HCT116 (cell line): ENCODE results near the gene GRIP2. TPM values are rescaled to one million over a fixed set of nuclear protein-coding genes. Genes with fewer than 3 reads are reported as not detected.

Experiments used
- ATAC-seq: fragments of 200-7000 bp; cut with Tn5 transposase; 2 replicates; pipeline ENCODE4 v1.9.1; 2020; ENCODE audit warnings: mild to moderate bottlenecking, moderate library complexity
- BruUV-seq: library from RNA; stranded (reverse); fragments of 400-500 nt; replicated peaks from 2 replicates; lab custom pipeline; 2021; lab: Mats Ljungman, UMichigan
- CTCF ChIA-PET: fragments of 300-600 bp; sonication (Branson Sonifier 250); formaldehyde crosslinking; loops from one replicate; lab custom pipeline; 2021; ENCODE audit warnings: antibody characterized with exemption; lab: Charles Lee
- POLR2A ChIA-PET: fragments of 300-600, 350-600 bp; sonication (Branson Sonifier 250); formaldehyde crosslinking; loops from one replicate; lab custom pipeline; 2021; ENCODE audit warnings: antibody characterized with exemption; lab: Charles Lee
- RAD21 ChIA-PET, 2 experiments: fragments of 300-600 bp; sonication (Branson Sonifier 250); formaldehyde crosslinking; loops; one replicate each; lab custom pipeline; 2023; ENCODE audit warnings: low total read pairs in 2 of 2; ENCODE audit not compliant: uncharacterized antibody in 2 of 2, unreplicated experiment in 2 of 2, low non-redundant PET in 1 of 2; lab: Charles Lee
- DNase-seq: peaks from one replicate; pipeline ENCODE4 v3.0.0-alpha.2; 2010; ENCODE audit warnings: low read depth, low spot score
- H2AFZ ChIP-seq: fragments of 200-600 bp; shearing (Covaris generic), sonication (generic); 2 replicates; pipeline ENCODE4 v1.6.1; 2017; ENCODE audit warnings: low read depth, mixed run types, mixed read lengths, antibody characterized with exemption, low read length; ENCODE audit not compliant: poor library complexity, severe bottlenecking
- H3K27ac ChIP-seq: 2 replicates; pipeline ENCODE4 v1.5.1; 2012; ENCODE audit warnings: low read depth, low read length
- H3K27me3 ChIP-seq: fragments of 200-600 bp; sonication (generic); 2 replicates; pipeline ENCODE4 v1.6.1; 2016; ENCODE audit warnings: mixed run types, low read length, mixed read lengths; ENCODE audit not compliant: insufficient read depth
- H3K36me3 ChIP-seq, 2 experiments: fragments of 200-500 bp in 1 of 2; fragments of 200-600 bp in 1 of 2; sonication (Bioruptor generic) in 1 of 2; sonication (generic) in 1 of 2; 2 replicates each; pipeline versions ENCODE4 v1.5.1 to v1.6.1; 2014 to 2016; ENCODE audit warnings: low read length in 2 of 2, inconsistent platforms in 1 of 2, mixed read lengths in 1 of 2, mixed run types in 1 of 2; ENCODE audit not compliant: insufficient read depth in 2 of 2, control insufficient read depth in 1 of 2
- H3K4me1 ChIP-seq, 2 experiments: fragments of 200-600 bp in 1 of 2; sonication (generic) in 1 of 2; 2 replicates each; pipeline versions ENCODE4 v1.5.1 to v1.6.1; 2012 to 2017; ENCODE audit warnings: low read length in 2 of 2, inconsistent platforms in 1 of 2, mild to moderate bottlenecking in 1 of 2, mixed read lengths in 1 of 2, mixed run types in 1 of 2, moderate library complexity in 1 of 2; ENCODE audit not compliant: insufficient read depth in 2 of 2, control insufficient read depth in 1 of 2
- H3K4me2 ChIP-seq: fragments of 200-600 bp; sonication (generic); 2 replicates; pipeline ENCODE4 v1.6.1; 2017; ENCODE audit warnings: mixed run types, low read length, mixed read lengths
- H3K4me3 ChIP-seq, 2 experiments: fragments of 200-600 bp in 1 of 2; sonication (generic) in 1 of 2; replicated peaks in 1 of 2; 2 replicates each; pipeline ENCODE4 v1.5.1; 2011 to 2016; ENCODE audit warnings: low read length in 2 of 2, control low read depth in 1 of 2, low read depth in 1 of 2, mild to moderate bottlenecking in 1 of 2, mixed read lengths in 1 of 2, mixed run types in 1 of 2
- H3K79me2 ChIP-seq: fragments of 200-600 bp; sonication (generic); 2 replicates; pipeline ENCODE4 v1.6.1; 2017; ENCODE audit warnings: mild to moderate bottlenecking, mixed run types, low read length, moderate library complexity, mixed read lengths; ENCODE audit not compliant: insufficient read depth
- H3K9ac ChIP-seq: fragments of 200-600 bp; sonication (generic); 2 replicates; pipeline ENCODE4 v1.6.1; 2016; ENCODE audit warnings: low read length, mixed read lengths
- H3K9me2 ChIP-seq: fragments of 200-600 bp; sonication (generic), shearing (Covaris generic); 2 replicates; pipeline ENCODE4 v1.6.1; 2017; ENCODE audit warnings: mixed run types, mild to moderate bottlenecking, moderate library complexity; ENCODE audit not compliant: insufficient read depth
- H3K9me3 ChIP-seq, 2 experiments: fragments of 200-500 bp in 1 of 2; fragments of 200-600 bp in 1 of 2; sonication (Bioruptor generic) in 1 of 2; sonication (generic) in 1 of 2; 2 replicates each; pipeline ENCODE4 v1.6.1; 2014 to 2017; ENCODE audit warnings: low read length in 2 of 2, mixed read lengths in 2 of 2, inconsistent platforms in 1 of 2, low read depth in 1 of 2, mild to moderate bottlenecking in 1 of 2, mixed run types in 1 of 2, moderate library complexity in 1 of 2; ENCODE audit not compliant: control insufficient read depth in 1 of 2, insufficient read depth in 1 of 2
- H4K20me1 ChIP-seq: fragments of 200-600 bp; sonication (generic), shearing (Covaris generic); 2 replicates; pipeline ENCODE4 v1.6.1; 2017; ENCODE audit warnings: mixed run types, mild to moderate bottlenecking, moderate library complexity; ENCODE audit not compliant: insufficient read depth
- CEBPB ChIP-seq: IDR thresholded peaks from 2 replicates; pipeline ENCODE4 v1.6.1; 2012; ENCODE audit warnings: low read depth
- CTCF ChIP-seq, 3 experiments: fragments of 200-600 bp in 1 of 3; sonication (generic) in 1 of 3; IDR thresholded peaks in 2 of 3; conservative IDR thresholded peaks in 1 of 3; 2 replicates each; pipeline ENCODE4 v1.5.1; 2012 to 2017; ENCODE audit warnings: low read depth in 2 of 3, low read length in 2 of 3, antibody characterized with exemption in 1 of 3, borderline replicate concordance in 1 of 3, control low read depth in 1 of 3, mild to moderate bottlenecking in 1 of 3, mixed read lengths in 1 of 3, mixed run types in 1 of 3, moderate library complexity in 1 of 3; ENCODE audit not compliant: insufficient read depth in 1 of 3
- ELF1 ChIP-seq: IDR thresholded peaks from 2 replicates; pipeline ENCODE4 v1.6.1; 2012; ENCODE audit warnings: low read depth, borderline replicate concordance
- EZH2phosphoT487 ChIP-seq: fragments of 200-600 bp; IDR thresholded peaks from 2 replicates; pipeline ENCODE4 v1.6.1; 2018; ENCODE audit warnings: antibody characterized with exemption, borderline replicate concordance
- JUND ChIP-seq: IDR thresholded peaks from 2 replicates; pipeline ENCODE4 v1.6.1; 2012
- MAX ChIP-seq: IDR thresholded peaks from 2 replicates; pipeline ENCODE4 v1.6.1; 2012
- POLR2AphosphoS5 ChIP-seq: IDR thresholded peaks from 2 replicates; pipeline ENCODE4 v1.6.1; 2011; ENCODE audit warnings: mild to moderate bottlenecking, low read depth, low read length, moderate library complexity
- RAD21 ChIP-seq: IDR thresholded peaks from 2 replicates; pipeline ENCODE4 v1.6.1; 2012; ENCODE audit warnings: low read depth, mild to moderate bottlenecking
- SP1 ChIP-seq: IDR thresholded peaks from 2 replicates; pipeline ENCODE4 v1.6.1; 2012; ENCODE audit warnings: low read depth
- SRF ChIP-seq: IDR thresholded peaks from 2 replicates; pipeline ENCODE4 v1.6.1; 2012; ENCODE audit warnings: low read depth
- ZFX ChIP-seq: fragments of 450-650 bp; IDR thresholded peaks from 2 replicates; pipeline ENCODE4 v1.6.1; 2017
- intact Hi-C: fragments of 100-400 bp; cut with micrococcal nuclease; formaldehyde crosslinking; loops from 2 replicates; pipeline ENCODE4 v1.10.0; 2022
- total RNA-seq: library from RNA; stranded (reverse); gene quantifications from one replicate; pipeline ENCODE4 v1.2.1, GENCODE V29; 2021; ENCODE audit not compliant: unreplicated experiment
- TF ChIP-seq, protein P1 (sequence below): IDR thresholded peaks from 2 replicates; pipeline ENCODE4 v1.6.1; 2012; ENCODE audit warnings: low read depth
- TF ChIP-seq, protein P2 (sequence below): IDR thresholded peaks from 2 replicates; pipeline ENCODE4 v1.6.1; 2012
- TF ChIP-seq, protein P3 (sequence below): IDR thresholded peaks from 2 replicates; pipeline ENCODE4 v1.6.1; 2011; ENCODE audit warnings: mild to moderate bottlenecking, low read length, moderate library complexity; ENCODE audit not compliant: insufficient replicate concordance; ENCODE audit errors: extremely low read depth

The GRIP2 gene
- total RNA-seq, 1 experiment from 2014 or later: 0.34 TPM

GRCh38 chr3:14568269-14568668 is 28.1 kb upstream of the GRIP2 start (continued):
- TF ChIP-seq, protein P1, sequence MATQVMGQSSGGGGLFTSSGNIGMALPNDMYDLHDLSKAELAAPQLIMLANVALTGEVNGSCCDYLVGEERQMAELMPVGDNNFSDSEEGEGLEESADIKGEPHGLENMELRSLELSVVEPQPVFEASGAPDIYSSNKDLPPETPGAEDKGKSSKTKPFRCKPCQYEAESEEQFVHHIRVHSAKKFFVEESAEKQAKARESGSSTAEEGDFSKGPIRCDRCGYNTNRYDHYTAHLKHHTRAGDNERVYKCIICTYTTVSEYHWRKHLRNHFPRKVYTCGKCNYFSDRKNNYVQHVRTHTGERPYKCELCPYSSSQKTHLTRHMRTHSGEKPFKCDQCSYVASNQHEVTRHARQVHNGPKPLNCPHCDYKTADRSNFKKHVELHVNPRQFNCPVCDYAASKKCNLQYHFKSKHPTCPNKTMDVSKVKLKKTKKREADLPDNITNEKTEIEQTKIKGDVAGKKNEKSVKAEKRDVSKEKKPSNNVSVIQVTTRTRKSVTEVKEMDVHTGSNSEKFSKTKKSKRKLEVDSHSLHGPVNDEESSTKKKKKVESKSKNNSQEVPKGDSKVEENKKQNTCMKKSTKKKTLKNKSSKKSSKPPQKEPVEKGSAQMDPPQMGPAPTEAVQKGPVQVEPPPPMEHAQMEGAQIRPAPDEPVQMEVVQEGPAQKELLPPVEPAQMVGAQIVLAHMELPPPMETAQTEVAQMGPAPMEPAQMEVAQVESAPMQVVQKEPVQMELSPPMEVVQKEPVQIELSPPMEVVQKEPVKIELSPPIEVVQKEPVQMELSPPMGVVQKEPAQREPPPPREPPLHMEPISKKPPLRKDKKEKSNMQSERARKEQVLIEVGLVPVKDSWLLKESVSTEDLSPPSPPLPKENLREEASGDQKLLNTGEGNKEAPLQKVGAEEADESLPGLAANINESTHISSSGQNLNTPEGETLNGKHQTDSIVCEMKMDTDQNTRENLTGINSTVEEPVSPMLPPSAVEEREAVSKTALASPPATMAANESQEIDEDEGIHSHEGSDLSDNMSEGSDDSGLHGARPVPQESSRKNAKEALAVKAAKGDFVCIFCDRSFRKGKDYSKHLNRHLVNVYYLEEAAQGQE: no peak

GRCh38 chr3:14566812-14567211 is 26.7 kb upstream of the GRIP2 start:
- no peak overlapping the region for H3K27ac ChIP-seq
- H3K27me3 ChIP-seq: no peaks in the 10 kb centered on the region; the same call in 1 of the 2 replicates
- DNase-seq (no peak), ATAC-seq (no peak)
- ChIA-PET RAD21 (no interaction called here), CTCF (interaction anchor here (1.7 kb wide), 1 partner anchor 17 kb away, joined by 3 read pairs; no protein-coding TSS in a partner anchor), POLR2A (no interaction called here)
- no peaks in the 10 kb centered on the region for H3K36me3 ChIP-seq
- H3K4me2 ChIP-seq: no peak overlapping the region
- no peaks in the 10 kb centered on the region for H3K4me1 ChIP-seq
- H2AFZ ChIP-seq: no peak overlapping the region
- H3K9me3 ChIP-seq: no peaks in the 10 kb centered on the region
- no peaks in the 10 kb centered on the region for H4K20me1 ChIP-seq
- intact Hi-C loops: no loop called here
- TF ChIP-seq POLR2AphosphoS5: no peak
- TF ChIP-seq, protein P2, sequence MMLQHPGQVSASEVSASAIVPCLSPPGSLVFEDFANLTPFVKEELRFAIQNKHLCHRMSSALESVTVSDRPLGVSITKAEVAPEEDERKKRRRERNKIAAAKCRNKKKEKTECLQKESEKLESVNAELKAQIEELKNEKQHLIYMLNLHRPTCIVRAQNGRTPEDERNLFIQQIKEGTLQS: no peak
- TF ChIP-seq MAX: no peak
- no peak for TF ChIP-seq EZH2phosphoT487
- TF ChIP-seq CEBPB: no peak
- TF ChIP-seq, protein P3, sequence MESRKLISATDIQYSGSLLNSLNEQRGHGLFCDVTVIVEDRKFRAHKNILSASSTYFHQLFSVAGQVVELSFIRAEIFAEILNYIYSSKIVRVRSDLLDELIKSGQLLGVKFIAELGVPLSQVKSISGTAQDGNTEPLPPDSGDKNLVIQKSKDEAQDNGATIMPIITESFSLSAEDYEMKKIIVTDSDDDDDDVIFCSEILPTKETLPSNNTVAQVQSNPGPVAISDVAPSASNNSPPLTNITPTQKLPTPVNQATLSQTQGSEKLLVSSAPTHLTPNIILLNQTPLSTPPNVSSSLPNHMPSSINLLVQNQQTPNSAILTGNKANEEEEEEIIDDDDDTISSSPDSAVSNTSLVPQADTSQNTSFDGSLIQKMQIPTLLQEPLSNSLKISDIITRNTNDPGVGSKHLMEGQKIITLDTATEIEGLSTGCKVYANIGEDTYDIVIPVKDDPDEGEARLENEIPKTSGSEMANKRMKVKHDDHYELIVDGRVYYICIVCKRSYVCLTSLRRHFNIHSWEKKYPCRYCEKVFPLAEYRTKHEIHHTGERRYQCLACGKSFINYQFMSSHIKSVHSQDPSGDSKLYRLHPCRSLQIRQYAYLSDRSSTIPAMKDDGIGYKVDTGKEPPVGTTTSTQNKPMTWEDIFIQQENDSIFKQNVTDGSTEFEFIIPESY: no peak
- TF ChIP-seq ELF1: no peak
- no peak for TF ChIP-seq RAD21
- no peak for TF ChIP-seq SRF
- TF ChIP-seq ZFX: no peak
- TF ChIP-seq SP1: no peak
- TF ChIP-seq CTCF (IDR thresholded peaks at IDR 0.05 in 2 of 3, conservative IDR thresholded peaks at IDR 0.05 in 1 of 3; ENCODE audit: borderline replicate concordance in 1 of 3, insufficient read depth in 1 of 3, low read depth in 2 of 3, low read length in 2 of 3): no peak
- TF ChIP-seq JUND: no peak
- H3K9ac ChIP-seq: no peak overlapping the region
- H3K9me2 ChIP-seq: no peaks in the 10 kb centered on the region
- H3K79me2 ChIP-seq: no peaks in the 10 kb centered on the region
- no peak overlapping the region for H3K4me3 ChIP-seq
- no TSS peak for BruUV-seq
